NCI-H2196 treated with DMSO at 0.1 percent for 48 hours (cell line): ENCODE measurements around the gene CDCA4.

Source experiments
- DNase-seq: peaks from one replicate; lab custom pipeline; 2025; ENCODE audit not compliant: unreplicated experiment; lab: John Stamatoyannopoulos, UW

The CDCA4 gene

DNA sequence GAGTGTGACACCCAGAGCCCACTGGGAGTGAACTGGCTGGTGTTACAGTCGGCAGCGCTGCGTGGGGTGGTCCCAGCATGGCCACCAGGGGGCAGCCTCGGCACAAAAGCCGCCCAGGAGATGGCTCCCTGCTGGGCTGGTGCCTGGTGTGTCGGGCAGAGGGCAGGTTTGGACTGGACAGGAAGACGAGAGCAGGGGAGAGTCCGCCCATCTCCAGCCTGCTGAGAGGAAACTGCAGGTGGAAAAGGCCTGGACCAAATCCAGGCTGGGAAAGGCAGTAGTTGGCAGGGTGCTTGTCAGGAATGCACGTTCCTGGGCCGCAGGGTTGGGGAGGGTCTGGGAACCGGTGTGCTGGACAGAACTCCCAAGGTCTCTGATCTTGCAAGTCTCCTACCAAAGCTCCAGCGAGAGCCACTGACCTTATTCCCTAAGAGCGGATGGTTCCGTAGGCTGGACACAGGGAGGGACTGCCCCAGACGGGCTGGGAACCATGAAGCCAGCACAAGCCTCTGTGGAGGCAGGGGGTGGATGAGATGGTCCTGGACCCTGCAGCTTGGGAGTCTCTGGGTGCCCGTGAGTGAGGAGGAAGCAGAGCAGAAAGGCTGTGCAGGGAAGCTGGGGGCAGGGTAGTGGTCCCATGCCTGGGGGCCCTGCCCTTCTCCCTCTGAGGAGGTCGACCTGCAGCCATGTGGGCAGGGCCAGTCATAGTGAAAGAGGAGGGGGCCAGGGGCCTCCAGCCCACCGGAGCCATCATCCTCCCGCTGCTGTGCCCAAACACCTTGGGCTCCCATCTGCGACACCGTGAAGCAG, 44.5 kb downstream of the CDCA4 start:
- peak; percentile 63 for DNase-seq

- DNase-seq: no peak
Measured at GRCh38 chr14:104975481-104976197, 45.2 kb downstream of the CDCA4 start.

GRCh38 chr14:104974665-104975390, 46.1 kb downstream of the CDCA4 start:
- no peak for DNase-seq

DNA sequence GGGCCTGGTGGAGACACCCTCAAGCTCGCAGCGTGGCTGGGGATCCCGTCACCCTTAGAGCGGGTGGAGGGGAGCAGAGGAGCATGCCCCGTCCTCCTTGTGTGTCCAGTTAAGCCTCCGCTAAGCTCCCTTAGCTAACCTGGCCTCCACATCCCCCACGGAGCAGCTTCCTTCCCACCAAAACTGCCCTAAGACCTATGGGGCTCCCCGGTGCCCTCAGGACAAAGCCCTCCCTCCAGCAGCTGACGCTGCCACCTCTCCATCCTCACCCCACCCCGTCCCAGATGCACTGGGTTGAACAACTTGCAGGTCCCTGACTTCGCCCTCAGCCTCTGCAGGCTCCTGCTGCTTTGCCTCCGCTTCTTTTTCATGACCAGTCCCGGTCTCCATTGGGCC, 46.7 kb downstream of the CDCA4 start:
- DNase-seq: no peak

- DNase-seq: no peak
Measured at GRCh38 chr14:104973385-104974145, 47.3 kb downstream of the CDCA4 start.

DNA sequence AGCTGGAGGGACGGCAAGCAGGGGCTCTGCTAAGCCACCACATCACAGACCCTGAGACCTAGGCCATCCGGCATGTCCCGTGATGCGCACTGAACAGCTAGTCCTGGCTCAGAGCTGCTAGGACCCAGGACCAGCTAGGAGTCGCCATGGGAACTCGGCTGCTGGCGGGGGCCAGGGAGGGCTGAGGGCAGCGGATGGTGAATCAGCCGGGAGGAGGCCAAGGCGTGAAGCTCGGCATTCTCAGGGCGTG, 47.8 kb downstream of the CDCA4 start:
- DNase-seq: no peak

DNA sequence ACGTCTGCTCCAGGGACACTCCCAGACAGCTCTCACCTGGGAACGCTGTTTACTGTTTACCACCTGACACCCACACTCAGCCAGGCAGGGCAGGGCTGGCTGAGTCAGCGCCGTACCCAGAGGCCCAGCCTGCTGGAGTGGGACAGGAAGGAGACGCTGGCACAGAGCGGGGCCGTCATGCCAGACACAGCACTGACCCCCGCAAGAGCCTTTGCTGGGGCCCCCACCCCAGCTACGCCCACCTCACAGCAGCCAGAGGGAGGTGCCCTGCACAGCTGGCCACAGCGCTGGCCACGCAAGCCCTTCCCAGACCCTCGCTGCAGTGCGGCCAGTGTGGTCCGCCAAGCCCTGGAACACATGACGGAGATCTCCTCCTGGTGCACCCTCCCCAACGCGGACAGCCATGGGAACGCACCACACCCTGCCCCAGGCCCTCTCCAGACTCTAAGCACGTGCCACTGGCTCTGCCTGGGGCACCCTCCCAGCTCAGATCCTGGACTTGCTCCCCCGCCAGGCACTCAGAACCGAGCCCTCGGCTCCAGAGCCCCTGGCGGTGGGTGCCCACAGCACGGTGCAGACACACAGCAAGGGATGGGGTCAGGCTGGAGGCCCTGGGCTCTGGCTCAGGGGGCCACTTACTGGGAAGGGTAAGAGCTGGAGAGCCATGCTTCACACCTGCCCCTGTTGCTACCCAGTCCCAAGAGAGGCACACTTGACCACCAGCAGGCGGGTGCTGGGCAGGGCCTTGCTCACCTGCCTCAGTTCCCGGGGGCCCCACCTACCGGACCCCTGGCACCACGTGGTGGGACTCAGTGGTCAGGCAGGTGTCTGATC, 48.4 kb downstream of the CDCA4 start:
- DNase-seq: no peak

- DNase-seq: no peak
Measured at GRCh38 chr14:104971447-104972240, 49.2 kb downstream of the CDCA4 start.

- DNase-seq: no peak
Measured at GRCh38 chr14:104970231-104971068, 50.4 kb downstream of the CDCA4 start.

GRCh38 chr14:104969741-104970230, 51.1 kb downstream of the CDCA4 start:
- DNase-seq: no peak

GRCh38 chr14:104968541-104969401, 52.1 kb downstream of the CDCA4 start:
- no peak for DNase-seq

- DNase-seq: no peak
Measured at GRCh38 chr14:104968153-104968527, 52.7 kb downstream of the CDCA4 start.

GRCh38 chr14:104967386-104968152, 53.3 kb downstream of the CDCA4 start:
- DNase-seq: no peak

DNA sequence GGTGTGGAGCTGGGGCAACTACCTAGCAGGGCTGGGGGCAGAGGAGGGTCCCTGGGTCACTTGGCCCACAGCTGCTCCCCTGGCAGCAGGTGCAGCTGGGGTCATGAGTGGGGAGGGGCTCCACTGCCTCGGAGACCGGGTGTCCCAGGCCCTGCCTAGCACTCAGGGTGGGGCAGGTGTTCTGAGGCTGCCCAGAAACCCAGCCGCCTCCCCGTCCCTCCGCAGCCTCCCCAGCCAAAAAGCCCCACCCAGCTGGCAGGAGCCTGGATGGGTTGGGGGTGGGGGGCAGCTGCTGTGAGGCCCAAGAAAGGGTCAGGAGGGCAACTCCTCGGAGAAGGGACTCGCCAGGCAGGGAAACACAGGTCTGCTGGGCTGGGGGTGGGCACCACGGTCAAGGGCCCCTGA, 53.9 kb downstream of the CDCA4 start:
- no peak for DNase-seq

GRCh38 chr14:104966261-104966865, 54.5 kb downstream of the CDCA4 start:
- DNase-seq: no peak

- DNase-seq: no peak
Measured at GRCh38 chr14:104965561-104966231, 55.2 kb downstream of the CDCA4 start.
